Sigmoid colon (tissue), 7 donors: ENCODE results near the gene GEMIN4. TPM values are rescaled to one million over a fixed set of nuclear protein-coding genes. Genes with fewer than 3 reads are reported as not detected.
A peak's percentile ranks its signal among the peaks of the same experiment; 100 is the strongest.
"Not testable (repeated sequence)": the region's sequence is repeated elsewhere in the genome, so short reads cannot be mapped to it uniquely, and the experiment has no call there.

ENCODE experiments used
- DNase-seq: peaks from one replicate; pipeline ENCODE4 v3.0.0-alpha.2; 2019
- H3K27ac ChIP-seq, 4 donors: fragments of 200-600 bp; sonication (generic); one replicate each; pipeline ENCODE4 v1.5.1; 2016 to 2019; ENCODE audit warnings: mild to moderate bottlenecking in 1 of 4
- H3K27me3 ChIP-seq, 3 donors: fragments of 200-600 bp; sonication (generic); one replicate each; pipeline ENCODE4 v1.5.1; 2019; ENCODE audit warnings: mild to moderate bottlenecking in 1 of 3
- H3K36me3 ChIP-seq, 4 donors: fragments of 200-600 bp; sonication (generic); one replicate each; pipeline ENCODE4 v1.5.1; 2016 to 2019
- H3K4me1 ChIP-seq, 4 donors: fragments of 200-600 bp; sonication (generic); one replicate each; pipeline ENCODE4 v1.5.1; 2017 to 2019
- H3K4me3 ChIP-seq, 4 donors: fragments of 200-600 bp; sonication (generic); one replicate each; pipeline ENCODE4 v1.5.1; 2017 to 2019; ENCODE audit warnings: mild to moderate bottlenecking in 2 of 4, moderate library complexity in 1 of 4
- H3K9me3 ChIP-seq, 4 donors: fragments of 200-600 bp in 3 of 4; sonication (generic) in 3 of 4; one replicate each; pipeline versions ENCODE4 v1.5.1 to v1.6.1; 2013 to 2019
- CTCF ChIP-seq, 4 experiments: fragments of 450-650 bp in 3 of 4; fragments of 200-600 bp in 1 of 4; IDR thresholded peaks; one replicate each; pipeline ENCODE4 v1.5.1; 2016 to 2019; ENCODE audit warnings: antibody characterized with exemption in 4 of 4, mild to moderate bottlenecking in 3 of 4, moderate library complexity in 2 of 4
- EP300 ChIP-seq, 4 donors: sonication (generic); formaldehyde crosslinking; IDR thresholded peaks; one replicate each; pipeline ENCODE4 v1.6.1; 2017; ENCODE audit warnings: antibody characterized with exemption in 4 of 4
- POLR2A ChIP-seq, 2 donors: fragments of 450-650 bp; IDR thresholded peaks; one replicate each; pipeline ENCODE4 v1.6.1; 2016; ENCODE audit warnings: antibody characterized with exemption in 2 of 2, mild to moderate bottlenecking in 2 of 2, moderate library complexity in 2 of 2
- POLR2AphosphoS5 ChIP-seq, 4 donors: sonication (generic); formaldehyde crosslinking; IDR thresholded peaks; one replicate each; pipeline ENCODE4 v1.6.1; 2017; ENCODE audit warnings: antibody characterized with exemption in 4 of 4
- WGBS, 2 donors: extraction: QIAGEN DNeasy Blood & Tissue Kit; methylation state at CpG; one replicate each; pipeline ENCODE4 v1.1.7; 2013; 5-methylcytosine and 5-hydroxymethylcytosine counted together
- intact Hi-C: fragments of 100-400 bp; cut with DNase I; formaldehyde crosslinking; loops from one replicate; pipeline ENCODE4 v1.15.1; 2023
- polyA plus RNA-seq, 3 donors: library from polyadenylated mRNA; stranded (reverse); fragments of 200-250 nt; gene quantifications; one replicate each; pipeline ENCODE4 v1.2.3, GENCODE V29; 2013
- total RNA-seq, 4 donors: library from RNA; depleted of rRNA; stranded (reverse); fragments of >200 nt; gene quantifications; one replicate each; pipeline ENCODE4 v1.1.0, GENCODE V29; 2016
- donor health status: healthy with polysubstance abuse.
- donor health status: Bipolar disorder and iron deficiency.
- donor health status: healthy.

The GEMIN4 gene
- total and polyA plus RNA-seq, 7 donors = 3.0 to 19.4 (median 14.0) TPM

DNA sequence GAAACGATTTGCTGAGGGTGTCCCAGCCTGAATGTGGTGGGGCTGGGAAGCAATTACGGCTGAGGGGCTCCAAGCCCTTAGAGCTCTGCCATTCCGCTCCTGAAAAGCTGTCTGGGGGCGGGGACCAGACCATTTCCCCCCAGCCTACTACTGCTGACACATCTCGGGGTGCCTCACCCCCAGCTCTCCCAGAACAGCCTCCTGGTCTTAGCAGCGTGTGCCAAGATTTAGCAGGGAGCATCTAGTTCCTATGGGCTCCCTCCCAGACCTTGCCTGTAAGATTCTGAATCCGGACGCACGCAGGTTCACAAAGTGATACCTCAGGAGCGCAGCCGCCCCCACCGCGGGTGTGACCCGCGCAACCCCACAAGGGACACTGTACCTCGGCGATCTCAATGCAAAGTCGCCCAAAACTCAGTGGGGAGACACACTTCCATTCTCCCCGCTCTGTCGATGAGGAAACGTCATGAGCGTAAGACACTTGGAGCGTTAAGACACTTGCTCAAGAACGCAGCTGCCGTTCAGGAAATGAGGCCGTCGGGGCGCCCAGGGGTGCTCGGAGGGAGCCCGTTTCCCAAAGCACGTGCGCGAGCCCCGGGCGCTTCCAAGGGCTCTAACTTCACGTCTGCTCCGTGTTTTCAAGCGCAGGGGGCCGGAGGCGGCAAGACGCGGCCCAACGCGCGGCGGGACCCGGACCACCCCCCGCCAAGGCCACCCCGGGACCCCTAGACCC lies 629 bp downstream of the GEMIN4 start:
- H3K4me3 ChIP-seq = peak overlapping the region; percentile 64 to 95 (median 76)
- peaks cover 0 to 14% (median 9%) of the 10 kb centered on the region in 4 donors for H3K36me3 ChIP-seq
- H3K27ac ChIP-seq = peak overlapping the region; percentile 84 to 91 (median 87)
- H3K9me3 ChIP-seq = no peaks in the 10 kb centered on the region
- TF ChIP-seq EP300 (IDR thresholded peaks at IDR 0.05) (no peak), POLR2A (IDR thresholded peaks at IDR 0.05) (no peak), CTCF (IDR thresholded peaks at IDR 0.05) (no peak), POLR2AphosphoS5 (IDR thresholded peaks at IDR 0.05) (no peak)
- H3K27me3 ChIP-seq = no peaks in the 10 kb centered on the region
- 1% methylated on average over 49 of the region's 49 CpGs for WGBS, 2 donors
- H3K4me1 ChIP-seq = peaks cover 0 to 26% (median 19%) of the 10 kb centered on the region in 4 donors
- peak; percentile 72 for DNase-seq
- intact Hi-C loops = loop anchor here (5.0 kb wide), 1 partner anchor 34 kb away; no protein-coding TSS in a partner anchor

DNA sequence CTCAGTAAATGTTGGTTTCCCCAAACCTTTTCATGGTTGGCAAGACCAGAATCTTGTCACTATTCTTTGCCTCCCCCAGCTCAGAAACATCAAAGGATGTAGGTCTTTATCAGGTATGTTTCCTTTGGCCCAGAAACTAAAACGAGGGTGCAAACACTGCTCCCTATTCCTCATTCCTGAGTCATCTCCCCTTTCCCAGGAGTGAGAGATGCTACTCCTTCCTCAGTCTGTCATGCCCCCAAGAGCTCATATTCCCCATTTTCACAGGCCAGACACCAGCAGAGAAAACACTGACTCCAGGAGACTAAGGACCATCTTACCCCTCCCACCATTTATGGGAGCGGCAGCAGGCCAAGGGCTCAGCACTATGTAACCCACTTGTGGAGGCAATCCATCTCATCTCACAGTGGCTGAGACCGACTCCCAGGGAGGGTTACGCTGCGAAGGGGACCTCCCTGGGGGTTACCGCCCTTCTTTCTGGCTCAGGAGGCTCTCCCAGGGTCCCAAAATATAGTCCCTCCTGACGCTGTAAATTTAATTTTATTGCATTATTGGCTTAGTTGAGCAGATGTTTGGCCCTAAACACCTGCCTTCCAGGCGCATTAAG lies 1.5 kb downstream of the GEMIN4 start:
- Histone ChIP-seq H3K4me3 (peak overlapping the region in 2 of 4 donors; percentile 69 to 95), H3K36me3 (peaks cover 0 to 23% (median 17%) of the 10 kb centered on the region in 4 donors), H3K27me3 (no peaks in the 10 kb centered on the region), H3K4me1 (peaks cover 0 to 26% (median 19%) of the 10 kb centered on the region in 4 donors), H3K27ac (no peak overlapping the region), H3K9me3 (no peaks in the 10 kb centered on the region)
- 23 to 68% methylated on average over 8 of the region's 8 CpGs for WGBS, 2 donors
- intact Hi-C loops = loop anchor here (5.0 kb wide), 1 partner anchor 33 kb away; no protein-coding TSS in a partner anchor
- no peak for DNase-seq
- TF ChIP-seq CTCF (IDR thresholded peaks at IDR 0.05) (no peak), POLR2A (IDR thresholded peaks at IDR 0.05) (no peak), EP300 (IDR thresholded peaks at IDR 0.05) (no peak), POLR2AphosphoS5 (IDR thresholded peaks at IDR 0.05) (no peak)

DNA sequence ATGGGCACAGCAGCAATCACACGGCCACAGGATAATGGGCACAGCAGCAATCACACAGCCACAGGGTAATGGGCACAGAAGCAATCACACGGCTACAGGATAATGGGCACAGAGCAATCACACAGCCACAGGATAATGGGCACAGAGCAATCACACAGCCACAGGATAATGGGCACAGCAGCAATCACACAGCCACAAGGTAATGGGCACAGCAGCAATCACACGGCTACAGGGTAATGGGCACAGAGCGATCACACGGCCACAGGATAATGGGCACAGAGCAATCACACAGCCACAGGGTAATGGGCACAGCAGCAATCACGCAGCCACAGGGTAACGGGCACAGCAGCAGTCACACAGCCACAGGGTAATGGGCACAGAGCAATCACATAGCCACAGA lies 2.7 kb downstream of the GEMIN4 start:
- intact Hi-C loops = not testable (repeated sequence)
- 77 to 85% methylated on average over 7 of the region's 7 CpGs for WGBS, 2 donors

GRCh38 chr17:748604-749003 lies 3.5 kb downstream of the GEMIN4 start:
- intact Hi-C loops, H3K4me3 ChIP-seq, H3K9me3 ChIP-seq, H3K27ac ChIP-seq, DNase-seq, H3K27me3 ChIP-seq: not testable (repeated sequence)
- peaks cover 0 to 26% (median 19%) of the 10 kb centered on the region in 4 donors for H3K4me1 ChIP-seq
- WGBS, 2 donors = 97 to 99% methylated on average over 4 of the region's 4 CpGs
- peaks cover 8 to 42% (median 36%) of the 10 kb centered on the region in 4 donors for H3K36me3 ChIP-seq

More for the DNA sequence above, 2.7 kb downstream of the GEMIN4 start:
- H3K27ac ChIP-seq, H3K27me3 ChIP-seq, H3K9me3 ChIP-seq, DNase-seq, H3K4me3 ChIP-seq: not testable (repeated sequence)
- H3K4me1 ChIP-seq = peaks cover 0 to 26% (median 19%) of the 10 kb centered on the region in 4 donors
- H3K36me3 ChIP-seq = peaks cover 8 to 35% (median 29%) of the 10 kb centered on the region in 4 donors

DNA sequence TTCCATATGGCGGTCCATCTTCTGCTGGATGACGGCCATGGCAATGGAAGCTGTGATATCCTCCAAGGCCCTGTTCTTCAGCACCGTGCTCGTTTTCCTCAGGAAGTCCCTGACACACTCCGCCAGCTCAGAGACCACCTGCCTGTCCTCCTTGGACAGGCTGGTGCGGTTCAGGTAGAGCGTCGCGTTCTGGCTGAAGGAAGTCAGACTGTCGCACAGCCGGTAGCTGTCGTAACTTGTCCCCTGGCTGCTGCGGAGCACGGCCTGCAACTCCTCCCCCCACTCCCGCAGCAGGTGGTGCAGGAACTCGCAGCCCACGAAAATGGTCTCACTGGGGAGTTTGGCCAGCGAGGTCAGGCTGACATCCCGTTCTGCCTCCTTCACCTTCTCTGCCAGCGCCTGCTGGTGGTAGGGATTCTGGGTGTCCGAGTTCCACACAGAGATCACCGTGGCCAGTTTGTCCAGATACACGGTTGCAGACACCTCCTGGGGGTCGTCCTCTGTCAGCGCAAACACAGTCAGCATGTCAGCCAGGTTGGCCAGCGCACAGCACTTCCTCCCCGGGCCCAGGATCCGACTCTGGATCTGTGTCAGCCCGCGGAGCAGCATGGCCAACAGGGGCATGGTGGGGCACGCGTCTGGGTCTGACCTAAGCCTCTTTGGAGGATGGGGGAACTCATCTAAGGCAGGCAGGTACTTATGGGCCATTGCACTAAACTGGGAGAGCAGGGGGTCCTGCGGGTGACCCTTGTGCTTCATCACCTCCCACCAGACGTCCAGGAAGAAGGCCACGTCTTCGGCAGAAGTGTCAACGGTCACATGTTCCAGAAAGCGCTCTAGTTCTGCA lies 5.1 kb downstream of the GEMIN4 start:
- no peaks in the 10 kb centered on the region for H3K27me3 ChIP-seq
- no peaks in the 10 kb centered on the region for H3K9me3 ChIP-seq
- peaks cover 0 to 24% (median 16%) of the 10 kb centered on the region in 4 donors for H3K4me1 ChIP-seq
- no peak for DNase-seq
- 92 to 93% methylated on average over 38 of the region's 38 CpGs for WGBS, 2 donors
- H3K27ac ChIP-seq = no peak overlapping the region
- intact Hi-C loops = no loop called here
- no peak overlapping the region for H3K4me3 ChIP-seq
- TF ChIP-seq EP300 (IDR thresholded peaks at IDR 0.05) (no peak), POLR2A (IDR thresholded peaks at IDR 0.05) (no peak), POLR2AphosphoS5 (IDR thresholded peaks at IDR 0.05) (no peak), CTCF (IDR thresholded peaks at IDR 0.05) (no peak)
- H3K36me3 ChIP-seq = peaks cover 8 to 57% (median 40%) of the 10 kb centered on the region in 4 donors
